Stomach (tissue), 4 donors: ENCODE measurements around the gene NTM.

Experiments
- POLR2A ChIP-seq, 4 donors: fragments of 450-650 bp; IDR thresholded peaks; one replicate each; pipeline ENCODE4 v1.6.1; 2016; ENCODE audit warnings: antibody characterized with exemption in 4 of 4, control low read depth in 2 of 4, mild to moderate bottlenecking in 1 of 4, moderate library complexity in 1 of 4
- TF ChIP-seq, protein P1 (sequence below), 7 experiments: fragments of 450-650 bp in 4 of 7; fragments of 200-600 bp in 3 of 7; sonication (generic) in 3 of 7; IDR thresholded peaks; one replicate each; pipeline ENCODE4 v1.5.1; 2016 to 2019; ENCODE audit warnings: antibody characterized with exemption in 7 of 7, control low read depth in 2 of 7, mild to moderate bottlenecking in 1 of 7

DNA sequence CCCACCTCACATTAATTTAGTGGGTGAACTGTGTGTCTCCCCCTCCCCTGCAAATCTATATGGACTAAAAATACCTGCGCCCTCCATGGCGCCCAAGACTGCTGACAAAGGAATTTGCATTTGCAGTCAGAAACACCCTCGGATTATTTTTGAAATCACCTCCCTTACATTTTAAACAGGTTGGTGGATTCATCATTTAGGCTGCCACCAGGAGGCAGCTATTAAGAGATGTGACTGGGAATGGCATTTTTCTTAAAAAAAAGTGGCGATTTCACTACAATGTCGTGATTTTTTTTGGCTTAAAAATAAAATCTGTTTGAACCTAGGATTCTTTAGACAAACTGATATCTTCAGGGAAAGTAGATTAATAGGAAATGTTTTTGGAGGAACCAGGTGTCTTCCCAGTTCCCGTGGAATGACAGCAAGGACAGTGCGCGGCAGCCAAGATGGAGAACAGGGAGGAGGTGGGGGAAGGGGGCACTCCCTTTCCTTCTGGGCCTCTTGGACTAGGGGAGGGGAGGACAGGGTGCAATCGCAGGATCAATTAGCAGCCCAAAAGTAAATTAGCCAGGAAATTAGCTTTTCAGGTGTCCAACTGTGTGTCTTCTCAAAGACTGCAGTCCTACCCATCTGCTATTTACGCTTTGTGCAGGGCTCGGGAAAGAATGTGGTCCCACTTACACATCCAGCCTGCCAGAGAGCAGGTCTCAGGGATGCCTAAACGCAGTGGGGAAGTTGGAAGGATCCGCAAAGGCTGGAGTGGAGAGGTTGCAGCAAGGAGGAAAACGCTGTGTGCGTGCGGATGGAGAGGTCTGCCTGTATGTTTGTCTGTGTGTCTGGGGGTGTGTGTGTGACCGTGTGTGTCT, 496.4 kb downstream of the NTM start:
- TF ChIP-seq, protein P1, sequence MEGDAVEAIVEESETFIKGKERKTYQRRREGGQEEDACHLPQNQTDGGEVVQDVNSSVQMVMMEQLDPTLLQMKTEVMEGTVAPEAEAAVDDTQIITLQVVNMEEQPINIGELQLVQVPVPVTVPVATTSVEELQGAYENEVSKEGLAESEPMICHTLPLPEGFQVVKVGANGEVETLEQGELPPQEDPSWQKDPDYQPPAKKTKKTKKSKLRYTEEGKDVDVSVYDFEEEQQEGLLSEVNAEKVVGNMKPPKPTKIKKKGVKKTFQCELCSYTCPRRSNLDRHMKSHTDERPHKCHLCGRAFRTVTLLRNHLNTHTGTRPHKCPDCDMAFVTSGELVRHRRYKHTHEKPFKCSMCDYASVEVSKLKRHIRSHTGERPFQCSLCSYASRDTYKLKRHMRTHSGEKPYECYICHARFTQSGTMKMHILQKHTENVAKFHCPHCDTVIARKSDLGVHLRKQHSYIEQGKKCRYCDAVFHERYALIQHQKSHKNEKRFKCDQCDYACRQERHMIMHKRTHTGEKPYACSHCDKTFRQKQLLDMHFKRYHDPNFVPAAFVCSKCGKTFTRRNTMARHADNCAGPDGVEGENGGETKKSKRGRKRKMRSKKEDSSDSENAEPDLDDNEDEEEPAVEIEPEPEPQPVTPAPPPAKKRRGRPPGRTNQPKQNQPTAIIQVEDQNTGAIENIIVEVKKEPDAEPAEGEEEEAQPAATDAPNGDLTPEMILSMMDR (IDR thresholded peaks at IDR 0.05): no peak
- TF ChIP-seq POLR2A (IDR thresholded peaks at IDR 0.05): no peak
